GM23338 (cell line): ENCODE measurements around the gene MAT2A.

Experiments
- POLR2AphosphoS5 ChIP-seq: IDR thresholded peaks from 2 replicates; pipeline ENCODE4 v1.6.1; 2016; ENCODE audit warnings: antibody characterized with exemption, low read depth
- ZNF331 ChIP-seq: fragments of 250-450 bp; sonication (Bioruptor Pico); IDR thresholded peaks from 2 replicates; pipeline ENCODE4 v1.5.0; 2020; ENCODE audit warnings: low read depth, mild to moderate bottlenecking, moderate library complexity

DNA sequence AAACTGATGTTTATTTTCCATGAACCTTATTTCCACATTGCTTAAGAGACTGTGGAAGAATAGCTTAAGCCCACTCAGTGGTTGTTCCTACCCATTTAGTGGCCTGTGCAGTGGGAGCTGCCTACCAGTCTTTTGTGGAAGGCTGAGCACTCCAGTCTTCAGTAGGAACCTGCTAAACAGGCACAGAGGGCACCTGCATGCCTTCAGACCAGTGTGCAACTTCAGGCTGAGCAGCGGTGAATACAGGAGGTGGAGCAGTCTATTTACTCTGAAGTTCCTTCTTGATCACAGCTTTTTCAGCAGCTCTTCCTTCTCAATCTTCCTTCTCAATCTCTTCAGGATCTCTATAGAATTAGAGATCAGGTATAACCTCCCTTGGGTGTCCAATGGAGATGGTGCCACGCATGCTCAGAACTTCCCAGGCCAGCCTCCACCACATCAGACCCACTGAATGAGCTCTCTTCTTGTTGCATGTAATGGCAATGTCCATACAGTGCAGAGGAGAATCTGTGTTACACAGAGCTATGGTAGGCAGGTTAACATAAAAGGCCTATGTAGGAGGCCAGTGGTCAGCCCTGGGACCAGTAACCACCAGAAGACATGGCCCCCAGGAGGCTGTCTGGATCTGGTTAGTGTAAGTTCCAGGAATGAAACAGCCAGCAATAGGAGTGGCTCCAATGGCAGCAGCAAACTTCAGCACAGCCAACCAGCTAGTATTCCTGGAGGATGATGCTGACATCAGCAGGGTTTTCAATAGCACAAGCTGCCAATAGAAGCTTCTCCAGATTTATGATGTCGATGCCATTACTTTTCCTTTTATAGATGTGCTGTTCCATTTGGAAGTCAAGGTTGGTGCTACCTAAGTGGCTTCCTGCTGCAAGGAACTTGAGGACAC lies 47.9 kb upstream of the MAT2A start:
- TF ChIP-seq POLR2AphosphoS5 = no peak
- no peak for TF ChIP-seq ZNF331 (CRISPR knock-in tag)
